H1 (cell line): ENCODE data around the gene SYTL2. TPM values are rescaled to one million over a fixed set of nuclear protein-coding genes. Genes with fewer than 3 reads are reported as not detected.

Experiments
- CTCF ChIA-PET: fragments of 300-600 bp; sonication (Branson Sonifier 250); formaldehyde crosslinking; loops from one replicate; lab custom pipeline; 2021; ENCODE audit not compliant: partially characterized antibody; lab: Charles Lee
- POLR2A ChIA-PET: fragments of 300-600 bp; sonication (Branson Sonifier 250); formaldehyde crosslinking; loops from one replicate; lab custom pipeline; 2021; ENCODE audit warnings: inconsistent platforms; ENCODE audit not compliant: partially characterized antibody; lab: Charles Lee
- DNase-seq, 2 experiments: peaks; one replicate each; pipeline versions ENCODE4 v3.0.0 to v3.0.0-alpha.2; 2010 to 2022; ENCODE audit warnings: low spot score in 2 of 2, low read depth in 1 of 2, mixed read lengths in 1 of 2
- FAIRE-seq: peaks from 2 replicates; lab custom pipeline; 2011; peaks lifted over from hg19 to GRCh38; lab: Jason Lieb, UNC
- H2AFZ ChIP-seq: 2 replicates; pipeline ENCODE4 v1.8.1; 2012; ENCODE audit warnings: low read length, inconsistent platforms
- H2AK5ac ChIP-seq: 2 replicates; pipeline ENCODE4 v1.6.1; 2013; ENCODE audit warnings: low read depth, low read length
- H2BK120ac ChIP-seq: replicated peaks from 2 replicates; pipeline ENCODE3; 2013; ENCODE audit warnings: low read depth, low read length, inconsistent platforms
- H2BK12ac ChIP-seq: 2 replicates; pipeline ENCODE4 v1.6.1; 2013; ENCODE audit warnings: low read depth, low read length
- H2BK15ac ChIP-seq: 2 replicates; pipeline ENCODE4 v1.6.1; 2013; ENCODE audit warnings: low read length
- H2BK20ac ChIP-seq: 2 replicates; pipeline ENCODE4 v1.6.1; 2013; ENCODE audit warnings: low read length
- H2BK5ac ChIP-seq: 2 replicates; pipeline ENCODE4 v1.6.1; 2013; ENCODE audit warnings: low read depth, low read length
- H3K14ac ChIP-seq: 2 replicates; pipeline ENCODE4 v1.6.1; 2013; ENCODE audit warnings: inconsistent platforms; ENCODE audit not compliant: insufficient read length
- H3K18ac ChIP-seq: 2 replicates; pipeline ENCODE4 v1.6.1; 2013; ENCODE audit warnings: low read length; ENCODE audit errors: extremely low read depth
- H3K23ac ChIP-seq: 2 replicates; pipeline ENCODE4 v1.6.1; 2013; ENCODE audit warnings: inconsistent platforms; ENCODE audit not compliant: insufficient read length
- H3K23me2 ChIP-seq: 2 replicates; pipeline ENCODE4 v1.6.1; 2013; ENCODE audit warnings: low read depth, low read length
- H3K27ac ChIP-seq: 2 replicates; pipeline ENCODE4 v1.6.1; 2011; ENCODE audit warnings: low read depth, low read length, inconsistent platforms
- H3K27me3 ChIP-seq, 4 experiments: replicated peaks in 1 of 4; 1 replicate in 1 of 4; 2 replicates in 3 of 4; pipeline versions ENCODE4 v1.6.1 to v1.8.1; 2011 to 2013; ENCODE audit warnings: low read length in 3 of 4, mild to moderate bottlenecking in 3 of 4, inconsistent platforms in 2 of 4, mixed read lengths in 2 of 4, moderate library complexity in 1 of 4; ENCODE audit not compliant: control insufficient read depth in 3 of 4, insufficient read depth in 3 of 4; ENCODE audit errors: extremely low read depth in 1 of 4
- H3K36me3 ChIP-seq, 4 experiments: 2 replicates each; pipeline versions ENCODE4 v1.6.1 to v1.8.1; 2011 to 2013; ENCODE audit warnings: mild to moderate bottlenecking in 4 of 4, low read length in 3 of 4, moderate library complexity in 2 of 4, control low read depth in 1 of 4, inconsistent platforms in 1 of 4; ENCODE audit not compliant: insufficient read depth in 4 of 4, control insufficient read depth in 2 of 4
- H3K4ac ChIP-seq: replicated peaks from 2 replicates; pipeline ENCODE3; 2013; ENCODE audit warnings: low read length, low read depth, mixed read lengths, inconsistent platforms; ENCODE audit not compliant: insufficient read length
- H3K4me1 ChIP-seq, 4 experiments: replicated peaks in 1 of 4; 1 replicate in 1 of 4; 2 replicates in 3 of 4; pipeline versions ENCODE4 v1.6.1 to v1.8.1; 2011 to 2013; ENCODE audit warnings: low read length in 3 of 4, inconsistent platforms in 2 of 4, mixed read lengths in 1 of 4; ENCODE audit not compliant: insufficient read depth in 4 of 4, control insufficient read depth in 3 of 4
- H3K4me2 ChIP-seq, 2 experiments: 2 replicates each; pipeline versions ENCODE4 v1.6.1 to v1.8.1; 2011 to 2013; ENCODE audit warnings: low read depth in 2 of 2, low read length in 2 of 2, control low read depth in 1 of 2, inconsistent platforms in 1 of 2, mild to moderate bottlenecking in 1 of 2; ENCODE audit not compliant: insufficient read depth in 1 of 2
- H3K4me3 ChIP-seq, 4 experiments: fragments of 200-600, 300-600 bp in 1 of 4; sonication (generic), shearing (Covaris generic), sonication (Bioruptor Twin) in 1 of 4; 2 replicates each; pipeline versions ENCODE4 v1.5.1 to v1.8.1; 2011 to 2016; ENCODE audit warnings: low read length in 4 of 4, low read depth in 3 of 4, control low read depth in 2 of 4, inconsistent platforms in 2 of 4, mild to moderate bottlenecking in 2 of 4, mixed read lengths in 1 of 4, moderate library complexity in 1 of 4; ENCODE audit not compliant: insufficient read depth in 2 of 4; ENCODE audit errors: extremely low read depth in 1 of 4
- H3K56ac ChIP-seq: replicated peaks from 2 replicates; pipeline ENCODE3; 2013; ENCODE audit warnings: low read depth, mild to moderate bottlenecking, mixed read lengths, low read length, inconsistent platforms; ENCODE audit not compliant: insufficient read length
- H3K79me1 ChIP-seq: 2 replicates; pipeline ENCODE4 v1.6.1; 2013; ENCODE audit warnings: low read depth, low read length, control low read depth
- H3K79me2 ChIP-seq, 2 experiments: 2 replicates each; pipeline versions ENCODE4 v1.6.1 to v1.8.1; 2012 to 2013; ENCODE audit warnings: low read length in 2 of 2, mild to moderate bottlenecking in 2 of 2, inconsistent platforms in 1 of 2; ENCODE audit not compliant: insufficient read depth in 2 of 2, control insufficient read depth in 1 of 2
- H3K9ac ChIP-seq, 4 experiments: replicated peaks in 1 of 4; 1 replicate in 1 of 4; 2 replicates in 3 of 4; pipeline versions ENCODE4 v1.6.1 to v1.8.1; 2011 to 2013; ENCODE audit warnings: low read depth in 3 of 4, low read length in 3 of 4, control low read depth in 2 of 4, mild to moderate bottlenecking in 2 of 4, moderate library complexity in 2 of 4, inconsistent platforms in 1 of 4; ENCODE audit errors: extremely low read depth in 1 of 4
- H3K9me3 ChIP-seq, 2 experiments: 2 replicates each; pipeline versions ENCODE4 v1.6.1 to v1.8.1; 2012 to 2013; ENCODE audit warnings: mild to moderate bottlenecking in 2 of 2, moderate library complexity in 2 of 2, control low read depth in 1 of 2, inconsistent platforms in 1 of 2, low read depth in 1 of 2, low read length in 1 of 2, mixed read lengths in 1 of 2; ENCODE audit not compliant: insufficient read depth in 2 of 2
- H4K20me1 ChIP-seq, 2 experiments: replicated peaks in 1 of 2; 2 replicates each; pipeline versions ENCODE3 to v1.8.1; 2011 to 2013; ENCODE audit warnings: inconsistent platforms in 2 of 2, low read length in 2 of 2, mild to moderate bottlenecking in 1 of 2; ENCODE audit not compliant: insufficient read depth in 2 of 2, control insufficient read depth in 1 of 2
- H4K5ac ChIP-seq: 2 replicates; pipeline ENCODE4 v1.6.1; 2013; ENCODE audit warnings: low read length, low read depth, mixed read lengths, inconsistent platforms; ENCODE audit not compliant: insufficient read length
- H4K8ac ChIP-seq: 2 replicates; pipeline ENCODE4 v1.8.0; 2013; ENCODE audit warnings: mild to moderate bottlenecking, moderate library complexity, low read length, inconsistent platforms; ENCODE audit not compliant: insufficient read depth; ENCODE audit errors: extremely low read depth
- H4K91ac ChIP-seq: replicated peaks from 2 replicates; pipeline ENCODE3; 2013; ENCODE audit warnings: low read length, mixed read lengths, inconsistent platforms; ENCODE audit not compliant: insufficient read length
- ATF2 ChIP-seq: IDR thresholded peaks from 2 replicates; pipeline ENCODE4 v1.6.1; 2012; ENCODE audit warnings: low read length, inconsistent platforms
- BRCA1 ChIP-seq: IDR thresholded peaks from 2 replicates; pipeline ENCODE4 v1.6.1; 2012; ENCODE audit warnings: low read depth, low read length, improper control_type of control experiment
- CHD1 ChIP-seq: IDR thresholded peaks from 2 replicates; pipeline ENCODE4 v1.6.1; 2012; ENCODE audit warnings: low read depth, low read length, improper control_type of control experiment
- E2F6 ChIP-seq: IDR thresholded peaks from 2 replicates; pipeline ENCODE4 v1.6.1; 2012; ENCODE audit warnings: inconsistent platforms
- EP300 ChIP-seq, 2 experiments: IDR thresholded peaks; 1 replicate in 1 of 2; 2 replicates in 1 of 2; pipeline ENCODE4 v1.6.1; 2011 to 2012; ENCODE audit warnings: low read depth in 2 of 2, low read length in 2 of 2, mild to moderate bottlenecking in 2 of 2, borderline replicate concordance in 1 of 2, inconsistent platforms in 1 of 2, moderate library complexity in 1 of 2
- KDM1A ChIP-seq: fragments of 200-600, 300-600 bp; sonication (generic); IDR thresholded peaks from 2 replicates; pipeline ENCODE4 v1.7.1; 2016; ENCODE audit warnings: mild to moderate bottlenecking, low read length, borderline replicate concordance
- NRF1 ChIP-seq: IDR thresholded peaks from 2 replicates; pipeline ENCODE4 v1.6.1; 2011; ENCODE audit warnings: mild to moderate bottlenecking, low read depth, low read length, improper control_type of control experiment
- RNF2 ChIP-seq: fragments of 200-900, 300-1000 bp; sonication (generic); IDR thresholded peaks from 2 replicates; pipeline ENCODE4 v1.7.1; 2016; ENCODE audit warnings: borderline replicate concordance, low read depth, mild to moderate bottlenecking, antibody characterized with exemption, low read length; ENCODE audit not compliant: poor library complexity, severe bottlenecking; ENCODE audit errors: missing control alignments
- SP2 ChIP-seq: IDR thresholded peaks from 2 replicates; pipeline ENCODE4 v1.6.1; 2012; ENCODE audit warnings: mild to moderate bottlenecking, low read length, inconsistent platforms
- SUZ12 ChIP-seq: fragments of 200-600 bp; sonication (generic); IDR thresholded peaks from 2 replicates; pipeline ENCODE4 v1.6.1; 2012; ENCODE audit warnings: mild to moderate bottlenecking, inconsistent platforms, low read length, moderate library complexity, mixed read lengths
- TAF1 ChIP-seq: IDR thresholded peaks from 2 replicates; pipeline ENCODE4 v1.6.1; 2011; ENCODE audit warnings: mild to moderate bottlenecking, low read depth, low read length
- YY1 ChIP-seq: IDR thresholded peaks from 2 replicates; pipeline ENCODE4 v1.6.1; 2011; ENCODE audit warnings: low read depth, mild to moderate bottlenecking, low read length
- WGBS, 2 experiments: shearing (Covaris generic) in 1 of 2; methylation state at CpG; one replicate each; pipeline versions ENCODE4 v1.1.6 to v1.1.7; 2013 to 2015; ENCODE audit warnings: low lambda C conversion rate in 2 of 2, mixed read lengths in 2 of 2, inconsistent platforms in 1 of 2, low coverage in 1 of 2, missing lambda C conversion rate in 1 of 2; ENCODE audit not compliant: insufficient replicate concordance in 2 of 2, insufficient coverage in 1 of 2, insufficient read length in 1 of 2; ENCODE audit errors: extremely low coverage in 1 of 2, missing lambda C conversion rate in 1 of 2; 5-methylcytosine and 5-hydroxymethylcytosine counted together
- polyA plus RNA-seq, 7 experiments: library from polyadenylated mRNA; depleted of rRNA in 3 of 7; stranded (reverse) in 5 of 7; unstranded in 2 of 7; fragments of >200 nt in 5 of 7; fragments of 200-250 nt in 2 of 7; gene quantifications; 1 replicate in 5 of 7; 2 replicates in 1 of 7; 4 replicates in 1 of 7; pipeline versions ENCODE4 v1.2.1 to v1.2.3, GENCODE V29; 2011 to 2013; ENCODE audit warnings: missing spikeins in 2 of 7, mixed read lengths in 2 of 7
- total RNA-seq: library from RNA; stranded (reverse); fragmentation: NEBNext Ultra II Directional; extraction: Animal tissue kit (Norgen Biotek cat#: 25700); gene quantifications from 2 replicates; pipeline ENCODE4 v1.2.1, GENCODE V29; 2021

The SYTL2 gene
- total and polyA plus RNA-seq, 2 of the 8 experiments (the other 6 are each of a cell fraction or from before 2014, with no cell fraction given), result 1.3 to 9.1 TPM

- DNase-seq (no peak), FAIRE-seq (no peak)
- Histone ChIP-seq H2BK120ac (no peak overlapping the region), H3K27me3 (0 out of 7 replicates have a peak, but pooled peaks cover 0 to 3% (median 0%) of the 10 kb centered on the region in 4 experiments), H2AFZ (no peak overlapping the region), H2BK20ac (no peak overlapping the region), H2AK5ac (no peak overlapping the region), H2BK12ac (no peak overlapping the region), H3K4me2 (no peak overlapping the region), H3K4me3 (no peak overlapping the region), H3K23me2 (no peaks in the 10 kb centered on the region), H3K18ac (no peak overlapping the region), H4K8ac (no peak overlapping the region), H4K5ac (no peak overlapping the region), H3K23ac (no peak overlapping the region), H3K4ac (no peak overlapping the region), H3K9me3 (no peaks in the 10 kb centered on the region), H3K9ac (no peak overlapping the region), H4K91ac (no peak overlapping the region), H3K4me1 (no peaks in the 10 kb centered on the region), H4K20me1 (no peaks in the 10 kb centered on the region), H3K36me3 (no peaks in the 10 kb centered on the region), H3K27ac (no peak overlapping the region), H3K56ac (no peak overlapping the region), H2BK5ac (no peak overlapping the region), H3K79me2 (no peaks in the 10 kb centered on the region; a peak in 1 of 4 replicates), H2BK15ac (no peak overlapping the region), H3K79me1 (no peaks in the 10 kb centered on the region), H3K14ac (no peak overlapping the region)
- CTCF ChIA-PET, result interaction anchor here (0.6 to 4.2 kb wide), 21 partner anchors 8 to 235 kb away, joined by 3 to 31 read pairs (median 4); partner anchors contain the start of gene SYTL2
- 75% methylated on average over 3 of the region's 3 CpGs; no CpG with 5 or more reads in 1 of the 2 experiments for WGBS, 2 experiments
- POLR2A ChIA-PET, result no interaction called here
- TF ChIP-seq KDM1A (no peak), EP300 (IDR thresholded peaks at IDR 0.05; ENCODE audit: borderline replicate concordance in 1 of 2, low read depth in 2 of 2, low read length in 2 of 2) (no peak), SUZ12 (no peak), SP2 (no peak), NRF1 (no peak), YY1 (no peak), RNF2 (no peak), E2F6 (no peak), TAF1 (no peak), ATF2 (no peak), CHD1 (no peak), BRCA1 (no peak)
Measured at GRCh38 chr11:85825616-85826015, 14.7 kb upstream of the SYTL2 start.
